ENCODE data around the gene PDGFC. TPM values are rescaled to one million over a fixed set of nuclear protein-coding genes. Genes with fewer than 3 reads are reported as not detected.

Gene PDGFC
- total and polyA plus RNA-seq, 2 experiments from 2014 or later, result 35.5 to 63.3 TPM

- H3K27ac ChIP-seq, result no peak overlapping the region
- WGBS (ENCODE audit: low lambda C conversion rate, missing lambda C conversion rate), result 82% methylated on average over 1 of the region's 1 CpG
- no peaks in the 10 kb centered on the region for H3K27me3 ChIP-seq
- H3K4me1 ChIP-seq (ENCODE audit: insufficient read depth), result no peaks in the 10 kb centered on the region
- no peaks in the 10 kb centered on the region for H4K20me1 ChIP-seq (ENCODE audit: insufficient read depth, poor library complexity, severe bottlenecking)
- no peak for DNase-seq (ENCODE audit: low spot score)
- no peaks in the 10 kb centered on the region for H3K36me3 ChIP-seq (replicated peaks; ENCODE audit: insufficient read depth, low read depth)
- no peak overlapping the region for H3K4me3 ChIP-seq
- no peak overlapping the region for H3K4me2 ChIP-seq
- TF ChIP-seq EZH2 (IDR thresholded peaks at IDR 0.05; ENCODE audit: borderline replicate concordance) (no peak), CTCF (IDR thresholded peaks at IDR 0.05; ENCODE audit: poor library complexity) (no peak), EZH2phosphoT487 (IDR thresholded peaks at IDR 0.05; ENCODE audit: low read depth, severe bottlenecking, unreplicated experiment) (no peak)
- no peak overlapping the region for H2AFZ ChIP-seq
- H3K79me2 ChIP-seq, result peaks cover 97% of the 10 kb centered on the region
- H3K9me3 ChIP-seq (ENCODE audit: low read depth), result no peaks in the 10 kb centered on the region
- no peaks in the 10 kb centered on the region for H3K9me2 ChIP-seq (replicated peaks; ENCODE audit: insufficient read depth)
These were observed 75.1 kb downstream of the PDGFC start for GRCh38 chr4:156896527-156896926.

- Histone ChIP-seq H2AFZ (no peak overlapping the region), H3K4me2 (no peak overlapping the region), H3K27ac (no peak overlapping the region), H3K9me3 (ENCODE audit: low read depth) (no peaks in the 10 kb centered on the region), H3K79me2 (peaks cover 94% of the 10 kb centered on the region), H3K4me1 (ENCODE audit: insufficient read depth) (no peaks in the 10 kb centered on the region), H3K4me3 (no peak overlapping the region), H3K9me2 (replicated peaks; ENCODE audit: insufficient read depth) (no peaks in the 10 kb centered on the region), H3K27me3 (no peaks in the 10 kb centered on the region), H4K20me1 (ENCODE audit: insufficient read depth, poor library complexity, severe bottlenecking) (no peaks in the 10 kb centered on the region), H3K36me3 (replicated peaks; ENCODE audit: insufficient read depth, low read depth) (no peaks in the 10 kb centered on the region)
- WGBS (ENCODE audit: low lambda C conversion rate, missing lambda C conversion rate), result 100% methylated on average over 1 of the region's 1 CpG
- TF ChIP-seq EZH2 (IDR thresholded peaks at IDR 0.05; ENCODE audit: borderline replicate concordance) (no peak), EZH2phosphoT487 (IDR thresholded peaks at IDR 0.05; ENCODE audit: low read depth, severe bottlenecking, unreplicated experiment) (no peak), CTCF (IDR thresholded peaks at IDR 0.05; ENCODE audit: poor library complexity) (no peak)
- no peak for DNase-seq (ENCODE audit: low spot score)
These were observed 77.4 kb downstream of the PDGFC start for GRCh38 chr4:156894234-156894633.

- H2AFZ ChIP-seq, result no peak overlapping the region
- no peak overlapping the region for H3K27ac ChIP-seq
- no peaks in the 10 kb centered on the region for H3K36me3 ChIP-seq (replicated peaks; ENCODE audit: insufficient read depth, low read depth)
- no peak for DNase-seq (ENCODE audit: low spot score)
- no peak for TF ChIP-seq CTCF (IDR thresholded peaks at IDR 0.05; ENCODE audit: poor library complexity)
- no peak for TF ChIP-seq EZH2phosphoT487 (IDR thresholded peaks at IDR 0.05; ENCODE audit: low read depth, severe bottlenecking, unreplicated experiment)
- TF ChIP-seq EZH2 (IDR thresholded peaks at IDR 0.05; ENCODE audit: borderline replicate concordance), result no peak
- H3K9me3 ChIP-seq (ENCODE audit: low read depth), result no peaks in the 10 kb centered on the region
- 53% methylated on average over 2 of the region's 2 CpGs for WGBS (ENCODE audit: low lambda C conversion rate, missing lambda C conversion rate)
- no peaks in the 10 kb centered on the region for H3K4me1 ChIP-seq (ENCODE audit: insufficient read depth)
- peaks cover 90% of the 10 kb centered on the region for H3K79me2 ChIP-seq
- no peaks in the 10 kb centered on the region for H3K9me2 ChIP-seq (replicated peaks; ENCODE audit: insufficient read depth)
- no peak overlapping the region for H3K4me2 ChIP-seq
- H4K20me1 ChIP-seq (ENCODE audit: insufficient read depth, poor library complexity, severe bottlenecking), result no peaks in the 10 kb centered on the region
- H3K4me3 ChIP-seq, result no peak overlapping the region
- no peaks in the 10 kb centered on the region for H3K27me3 ChIP-seq
These were observed 78.8 kb downstream of the PDGFC start for GRCh38 chr4:156892805-156893204.

Measured in hepatocyte (in vitro differentiated cells).